ENCODE measurements around the gene PRM1. TPM values are rescaled to one million over a fixed set of nuclear protein-coding genes. Genes with fewer than 3 reads are reported as not detected.
"Not testable (repeated sequence)": the region's sequence is repeated elsewhere in the genome, so short reads cannot be mapped to it uniquely, and the experiment has no call there.

Gene PRM1
- total RNA-seq, 1 donor from 2014 or later: not detected

GRCh38 chr16:11297492-11298142, 16.5 kb upstream of the PRM1 start:
- ATAC-seq: peak; percentile 75

- ATAC-seq: peak; percentile 80
Measured at GRCh38 chr16:11296706-11297491, 15.8 kb upstream of the PRM1 start.

GRCh38 chr16:11296351-11296705, 15.2 kb upstream of the PRM1 start:
- no peak for ATAC-seq

- ATAC-seq: no peak
Measured at GRCh38 chr16:11295672-11296071, 14.5 kb upstream of the PRM1 start.

- ATAC-seq: no peak
Measured at GRCh38 chr16:11292076-11292748, 11.1 kb upstream of the PRM1 start.

GRCh38 chr16:11291091-11291703, 10.1 kb upstream of the PRM1 start:
- no peak for ATAC-seq

- no peak for ATAC-seq
Measured at GRCh38 chr16:11290102-11290893, 9.2 kb upstream of the PRM1 start.

GRCh38 chr16:11289696-11290095, 8.6 kb upstream of the PRM1 start:
- not testable (repeated sequence) for ATAC-seq

GRCh38 chr16:11289202-11289601, 8.1 kb upstream of the PRM1 start:
- ATAC-seq: no peak

- ATAC-seq: no peak
Measured at GRCh38 chr16:11285842-11286241, 4.7 kb upstream of the PRM1 start.

- no peak for ATAC-seq
Measured at GRCh38 chr16:11283820-11284248, 2.7 kb upstream of the PRM1 start.

GRCh38 chr16:11278681-11279628, 2.2 kb downstream of the PRM1 start:
- no peak for ATAC-seq

- ATAC-seq: no peak
Measured at GRCh38 chr16:11277607-11278337, 3.4 kb downstream of the PRM1 start.

GRCh38 chr16:11276896-11277593, 4.1 kb downstream of the PRM1 start:
- no peak for ATAC-seq

- ATAC-seq: no peak
Measured at GRCh38 chr16:11276143-11276895, 4.8 kb downstream of the PRM1 start, which contains the start of gene PRM2. Gene PRM2, minus strand, starts transcription at chr16:11276480. Its CDS starts 110 bp downstream, at chr16:11276370.

GRCh38 chr16:11274964-11275363, 6.2 kb downstream of the PRM1 start:
- no peak for ATAC-seq

GRCh38 chr16:11273721-11274324, 7.3 kb downstream of the PRM1 start:
- no peak for ATAC-seq

Data from esophagus mucosa (tissue), 1 donor.